GM18502 (cell line): ENCODE measurements around the gene MDGA2.
"Not testable (repeated sequence)": the region's sequence is repeated elsewhere in the genome, so short reads cannot be mapped to it uniquely, and the experiment has no call there.

Source experiments
- ATAC-seq: cut with Tn5 transposase; IDR thresholded peaks from one replicate; pipeline ENCODE4 v1.9.1; 2021; ENCODE audit warnings: mild to moderate bottlenecking; ENCODE audit not compliant: unreplicated experiment, poor library complexity

The MDGA2 gene

DNA sequence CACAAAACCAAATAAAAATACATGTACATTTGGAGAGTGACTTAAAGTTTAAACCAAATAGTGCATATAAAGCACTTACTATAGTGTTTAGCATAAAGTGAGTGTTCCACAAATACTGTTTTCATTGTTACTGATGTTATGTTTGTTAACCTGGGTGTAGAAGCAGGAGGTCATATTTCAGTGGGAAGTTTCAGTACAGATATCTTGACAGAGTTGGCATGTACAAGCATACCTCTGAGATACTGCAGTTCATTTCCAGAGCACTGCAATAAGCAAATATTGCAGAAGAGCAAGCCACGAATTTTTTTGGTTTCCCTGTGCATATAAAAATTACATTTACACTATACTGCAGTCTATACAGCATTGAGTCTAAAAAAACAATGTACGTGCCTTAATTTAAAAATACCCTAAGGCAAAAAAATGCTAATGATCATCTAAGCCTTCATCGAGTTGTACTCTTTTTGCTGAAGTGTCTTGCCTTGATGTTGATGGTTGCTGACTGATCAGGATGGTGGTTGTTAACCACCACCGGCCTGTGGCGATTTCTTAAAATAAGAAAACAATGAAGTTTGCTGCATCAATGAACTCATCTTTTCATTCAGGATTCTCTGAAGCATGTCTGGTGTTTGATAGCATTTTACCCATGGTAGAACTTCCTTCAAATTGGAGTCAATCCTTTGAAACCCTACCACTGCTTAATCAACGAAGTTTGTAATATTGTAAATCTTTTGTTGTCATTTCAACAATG lies 662.7 kb downstream of the MDGA2 start:
- no peak for ATAC-seq

DNA sequence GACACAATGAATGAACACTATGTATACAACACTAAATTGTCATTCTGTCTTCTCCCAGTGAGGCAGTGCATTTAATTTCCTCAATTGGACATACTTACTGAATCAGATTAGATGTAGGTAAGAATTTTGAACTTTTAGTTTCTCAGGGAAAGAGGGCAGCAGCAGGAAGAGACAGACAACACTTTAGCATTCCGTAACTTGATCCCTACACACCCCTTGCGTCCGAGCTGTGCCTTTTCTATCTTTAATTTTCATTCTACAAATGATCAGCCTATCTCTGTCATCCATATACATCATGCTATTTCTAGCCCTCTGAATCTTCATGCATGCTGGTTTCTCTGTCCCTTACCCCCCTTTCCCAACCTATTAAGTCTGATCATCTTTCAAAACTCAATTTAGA lies 665.8 kb downstream of the MDGA2 start:
- ATAC-seq: no peak

DNA sequence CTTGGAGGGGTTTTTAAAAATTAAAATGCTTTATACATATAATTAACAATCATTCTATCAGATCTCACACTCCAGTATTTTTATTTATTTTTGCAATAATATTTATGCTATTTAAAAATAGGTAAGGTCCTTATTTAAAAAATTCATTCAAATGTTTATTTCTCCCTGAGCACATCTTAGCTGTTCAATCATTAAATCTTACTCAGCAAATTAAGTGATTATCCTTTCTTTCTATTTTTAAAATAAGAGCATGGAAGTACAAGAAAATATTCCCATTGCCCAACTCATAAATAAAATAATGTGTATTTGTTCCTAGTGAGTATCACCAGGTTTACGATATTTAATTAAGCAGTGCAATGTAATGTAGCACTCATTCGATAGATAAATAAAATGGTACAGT lies 666.7 kb downstream of the MDGA2 start:
- ATAC-seq: no peak

DNA sequence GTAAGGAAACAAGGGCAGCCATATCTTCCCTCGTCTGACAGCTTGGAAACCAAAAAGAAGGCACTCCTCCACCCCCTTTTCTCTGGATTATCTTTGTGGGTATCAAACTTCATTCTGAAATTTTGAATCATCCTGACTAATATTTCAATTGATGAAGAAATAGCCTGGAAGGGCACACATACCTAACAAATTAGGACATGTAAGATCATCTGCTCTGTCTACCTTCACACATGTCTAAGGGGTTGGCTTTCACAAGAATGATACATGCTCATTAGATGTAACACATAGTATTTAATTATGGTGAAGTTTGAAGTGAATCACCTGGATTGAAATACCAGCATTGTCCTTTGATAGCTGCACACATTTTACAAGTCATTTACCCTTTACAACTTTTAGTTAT lies 675.7 kb downstream of the MDGA2 start:
- ATAC-seq: no peak

DNA sequence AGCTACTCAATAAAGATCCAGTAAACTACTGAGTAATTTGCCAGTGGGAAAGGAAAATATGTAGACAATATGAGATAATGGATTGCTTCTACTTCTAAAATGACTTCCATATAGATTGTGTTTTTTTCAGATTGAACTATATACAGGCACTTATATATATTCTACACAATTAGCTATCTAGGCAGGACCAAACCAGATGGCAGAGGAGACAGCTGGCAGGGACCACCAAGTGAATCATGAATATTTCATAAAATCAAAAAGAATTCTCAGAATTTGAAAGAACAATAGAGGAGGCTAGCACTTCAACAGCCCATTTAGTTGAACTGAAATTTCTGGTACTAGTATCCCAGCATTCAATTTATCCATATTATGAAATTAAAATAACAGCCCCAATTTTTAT lies 685.8 kb downstream of the MDGA2 start:
- ATAC-seq: no peak

DNA sequence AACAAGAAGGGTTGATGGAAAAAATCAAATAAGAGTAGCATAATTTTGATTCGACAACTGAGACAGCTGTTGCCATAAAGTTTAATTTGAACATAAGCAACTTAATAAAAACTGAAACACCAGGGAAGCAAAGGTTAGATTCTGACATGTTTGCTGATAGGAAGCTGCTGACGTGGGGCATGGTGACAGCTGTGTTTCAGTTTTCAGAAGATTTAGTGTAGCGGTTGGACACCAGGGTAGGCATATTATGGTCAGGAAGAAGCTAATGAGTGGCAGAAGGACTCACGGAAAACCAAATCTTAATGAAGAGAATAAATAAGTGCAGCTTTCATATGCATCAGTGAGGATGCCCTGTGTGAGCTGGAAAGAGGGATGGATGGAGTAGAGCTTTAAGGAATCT lies 687.1 kb downstream of the MDGA2 start:
- no peak for ATAC-seq

DNA sequence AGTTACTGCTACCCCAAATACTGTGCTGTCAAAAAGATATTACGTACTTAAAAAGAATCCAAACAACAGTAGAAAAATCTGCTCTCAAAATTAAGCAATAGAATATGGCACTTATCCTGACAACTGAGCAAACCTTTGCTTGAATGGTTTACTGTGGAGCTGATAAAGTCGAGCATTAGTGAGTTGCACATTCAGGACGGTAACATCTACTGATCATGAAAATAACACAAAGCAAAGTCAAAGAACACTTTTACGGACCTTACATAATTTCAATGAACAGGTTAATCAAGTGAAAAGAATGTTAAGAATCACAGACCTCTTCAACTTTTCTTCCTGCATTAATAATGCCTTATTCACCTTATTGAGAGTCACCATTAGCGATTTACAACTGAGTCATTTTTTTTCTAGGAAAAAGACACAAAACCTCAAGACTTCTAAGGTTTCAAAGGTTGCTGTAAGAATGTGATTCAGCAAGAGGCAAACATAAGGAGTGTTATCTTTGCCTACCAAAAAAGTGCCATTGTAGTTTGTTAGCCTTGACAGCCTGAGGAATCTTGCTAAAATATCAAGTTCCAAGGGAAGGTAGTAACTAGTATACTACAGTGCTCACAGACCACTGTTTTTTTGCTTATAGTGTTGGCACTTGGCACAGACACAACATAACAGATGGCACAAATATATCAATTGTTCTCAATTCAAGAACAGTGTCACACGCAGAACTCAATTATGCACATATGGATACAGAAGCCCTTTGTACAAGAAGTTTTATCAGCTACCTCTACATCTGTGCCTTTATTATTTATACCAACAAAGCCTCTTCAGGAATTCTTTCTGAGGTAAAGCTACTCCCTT lies 689.6 kb downstream of the MDGA2 start:
- no peak for ATAC-seq

DNA sequence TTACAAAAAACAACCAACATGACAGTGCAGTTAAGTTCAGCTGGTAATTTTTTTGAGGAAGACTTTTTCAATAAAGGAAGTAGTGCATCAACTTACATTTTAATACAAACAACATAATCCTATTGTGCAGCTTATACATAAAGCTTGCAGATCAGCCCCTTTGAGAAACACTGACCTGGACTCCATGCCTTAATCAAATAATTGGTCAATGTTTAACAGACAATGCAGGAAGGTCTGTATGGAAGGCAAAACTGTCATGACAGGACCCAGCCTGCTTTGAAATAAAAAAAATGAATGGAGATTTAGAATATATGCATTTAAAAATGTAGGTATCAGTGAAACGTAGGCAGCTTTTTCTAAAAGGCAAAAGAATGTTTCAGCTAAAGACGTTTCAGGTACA lies 702.1 kb downstream of the MDGA2 start:
- no peak for ATAC-seq

DNA sequence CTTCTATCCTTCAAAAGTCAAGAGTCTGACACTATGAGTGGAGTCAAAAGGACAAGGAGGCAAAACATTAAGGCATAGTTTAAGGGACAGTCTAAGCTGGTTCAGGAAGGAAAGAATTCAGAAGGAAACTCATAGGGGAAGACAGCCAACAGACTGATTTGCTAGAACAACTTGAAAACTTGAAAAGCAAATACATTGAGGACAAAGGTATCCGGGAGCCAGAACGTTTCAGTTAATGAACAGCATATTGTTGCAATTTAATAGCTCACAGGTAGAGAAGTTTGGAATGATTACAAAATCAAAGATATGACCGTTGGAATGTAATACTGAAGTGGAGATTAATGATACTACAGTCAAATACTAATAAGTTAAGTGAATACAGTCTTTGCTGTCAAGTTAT lies 711.0 kb downstream of the MDGA2 start:
- no peak for ATAC-seq

DNA sequence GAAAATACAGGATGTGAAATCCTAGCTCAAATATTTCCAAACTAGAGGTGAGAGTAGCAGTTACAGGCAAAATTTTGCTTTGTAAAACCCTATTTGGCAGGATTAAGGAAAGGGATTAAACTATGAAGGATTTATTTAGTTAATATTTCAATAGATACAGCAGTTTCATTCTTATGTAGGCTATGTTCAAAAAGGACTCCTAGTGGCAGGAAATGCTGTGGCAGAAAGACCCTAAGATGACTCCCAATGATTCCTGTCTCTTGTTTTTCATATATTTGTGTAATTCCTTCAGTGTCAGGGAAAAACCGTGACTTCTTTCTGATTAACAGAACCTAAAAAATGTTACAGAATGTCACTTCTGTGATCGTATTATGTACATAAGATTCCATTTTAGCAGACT lies 724.3 kb downstream of the MDGA2 start:
- ATAC-seq: no peak

DNA sequence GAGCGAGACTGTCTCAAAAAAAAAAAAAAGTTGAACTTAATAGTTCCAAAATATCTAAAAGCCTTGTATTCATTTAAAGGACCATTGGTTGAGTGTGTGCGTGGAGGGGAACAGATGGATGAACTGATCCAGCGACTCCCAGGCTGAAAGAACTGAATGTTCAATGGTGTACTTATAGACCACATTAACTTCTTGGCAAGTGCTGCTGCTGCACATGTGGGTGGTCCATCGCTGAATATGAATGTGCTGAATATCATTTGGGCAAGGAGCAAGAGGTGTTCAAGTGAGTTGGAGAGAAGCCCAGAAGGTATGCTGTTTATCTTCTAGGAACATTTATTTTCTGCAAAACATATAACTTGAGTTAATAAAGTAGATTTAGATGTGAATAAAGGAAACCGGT lies 734.8 kb downstream of the MDGA2 start:
- ATAC-seq: no peak

DNA sequence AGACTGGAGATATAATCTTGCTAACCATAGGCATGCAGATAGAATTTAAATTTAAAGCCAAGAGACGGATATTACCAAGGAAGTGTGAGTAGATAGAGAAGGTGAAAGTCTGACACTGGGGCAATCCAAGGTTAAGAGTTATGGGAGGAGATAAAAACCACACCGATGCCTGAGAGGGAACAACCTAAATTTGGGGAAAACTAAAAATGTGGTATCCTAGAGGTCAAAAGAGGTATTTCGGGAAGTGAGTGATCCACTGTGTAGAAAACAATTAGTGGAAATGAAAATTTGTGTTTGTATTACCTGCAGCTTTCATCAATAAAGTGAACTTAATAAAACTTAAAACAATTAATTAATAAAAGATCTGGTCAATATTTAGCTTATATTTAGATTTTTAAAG lies 754.9 kb downstream of the MDGA2 start:
- no peak for ATAC-seq

DNA sequence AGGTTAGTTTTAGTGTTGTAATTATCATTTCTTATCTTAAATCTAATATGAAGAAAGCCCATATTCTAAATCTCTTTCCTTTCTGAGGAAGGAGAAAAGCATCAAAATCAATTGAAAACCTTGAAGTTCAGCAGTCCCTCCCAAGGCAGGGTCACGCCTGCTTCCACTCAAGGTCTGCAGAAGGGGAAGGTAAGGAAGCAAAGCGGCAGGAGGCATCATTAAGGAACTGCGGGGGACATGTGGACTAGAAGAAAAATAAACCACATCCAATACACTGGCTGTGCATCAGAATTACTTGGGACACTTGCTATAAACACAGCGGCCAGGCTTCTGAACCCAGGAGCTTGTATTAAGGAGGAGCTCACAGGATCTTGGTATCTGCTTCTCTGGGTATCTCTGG lies 759.9 kb downstream of the MDGA2 start:
- ATAC-seq: not testable (repeated sequence)

DNA sequence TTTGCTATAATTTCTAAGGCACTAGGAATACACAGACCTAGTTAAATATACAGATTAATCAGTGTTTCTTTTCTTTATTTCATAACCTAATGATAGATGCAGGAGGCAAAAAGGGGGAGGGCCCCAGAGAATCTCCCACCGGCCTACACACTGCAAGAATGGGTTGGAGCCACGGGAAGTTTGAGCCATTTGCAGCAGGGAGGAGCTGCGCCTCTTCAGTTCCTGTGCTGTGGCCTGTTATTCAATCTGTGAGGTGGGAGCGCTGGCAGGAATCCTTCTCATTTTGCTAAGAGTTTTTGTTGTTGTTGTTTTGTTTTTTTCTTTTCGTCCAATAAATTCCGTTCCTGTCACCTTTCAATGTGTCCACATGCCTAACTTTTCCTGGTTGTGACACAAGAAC lies 772.6 kb downstream of the MDGA2 start:
- ATAC-seq: no peak

DNA sequence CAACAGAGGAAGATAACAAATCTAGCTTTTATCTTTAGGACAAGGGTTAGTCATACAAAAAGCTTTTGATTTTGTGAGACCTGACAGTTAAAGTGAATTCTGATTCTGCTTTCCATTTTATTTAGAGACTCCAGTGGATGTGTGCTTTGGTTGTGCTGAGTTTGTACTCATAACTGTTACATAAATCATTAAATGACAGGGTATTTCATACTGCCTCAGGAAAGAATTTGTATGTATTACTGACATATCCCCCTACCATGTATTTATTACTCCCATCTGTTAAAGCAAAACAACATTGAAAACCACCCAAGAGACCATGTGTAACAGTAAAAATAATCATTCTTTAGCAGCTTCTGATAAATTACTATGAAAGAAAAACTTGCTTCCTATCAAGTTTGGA lies 780.9 kb downstream of the MDGA2 start:
- ATAC-seq: no peak

DNA sequence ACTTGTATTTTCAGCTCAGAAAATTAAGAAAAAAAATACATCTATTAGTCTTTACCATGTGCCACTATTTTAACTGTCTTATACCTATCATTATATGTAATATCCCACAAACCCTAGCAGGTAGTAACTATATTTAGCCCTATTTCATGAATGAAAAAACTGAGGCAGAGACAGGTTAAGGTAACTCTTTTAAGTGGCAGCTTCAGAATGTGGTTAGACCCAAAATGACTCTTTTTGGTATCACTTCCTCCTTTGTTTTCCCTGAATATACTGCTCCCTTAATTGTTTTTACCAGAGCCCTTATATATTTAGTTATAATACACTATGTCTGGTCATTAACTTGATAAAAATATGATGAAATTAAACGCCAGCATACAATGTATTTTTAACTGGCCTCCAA lies 788.3 kb downstream of the MDGA2 start:
- ATAC-seq: peak; percentile 98

DNA sequence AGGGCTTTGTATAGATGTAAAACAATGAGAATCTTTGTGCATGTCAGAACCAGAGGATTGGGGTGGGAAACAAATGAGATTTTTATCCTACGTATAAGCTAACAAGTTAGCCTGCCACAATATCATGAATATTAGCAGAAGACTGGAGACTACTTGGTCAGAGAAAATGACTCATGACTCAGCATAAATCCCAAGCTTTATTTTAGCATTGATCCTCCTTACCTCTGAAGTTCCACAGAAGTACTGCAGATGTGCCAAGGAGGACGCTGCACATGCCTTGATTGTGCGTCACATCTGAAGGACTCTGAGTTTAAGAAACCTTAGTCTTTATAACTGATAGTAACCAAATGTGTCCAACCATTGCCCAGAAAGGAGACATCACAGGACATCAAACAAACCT lies 789.8 kb downstream of the MDGA2 start:
- ATAC-seq: no peak

DNA sequence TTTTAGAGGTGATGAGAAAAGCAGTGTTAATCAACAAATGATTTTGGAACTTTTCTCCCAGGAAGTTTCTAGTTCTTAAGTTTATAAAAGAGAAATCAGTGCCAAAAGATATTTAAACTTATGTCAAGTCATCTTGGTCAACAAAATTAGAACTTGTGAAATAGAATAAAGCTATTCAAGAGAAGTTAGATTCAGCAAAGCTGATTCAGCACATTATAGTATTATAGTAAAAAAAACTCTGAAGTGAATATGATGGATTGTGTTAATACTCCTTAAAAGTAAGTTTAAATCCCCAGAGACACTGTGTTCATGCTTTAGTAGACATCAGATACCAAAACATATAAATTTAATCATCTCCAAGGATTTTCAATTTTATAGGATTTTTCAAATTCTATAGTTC lies 813.7 kb downstream of the MDGA2 start:
- ATAC-seq: no peak

DNA sequence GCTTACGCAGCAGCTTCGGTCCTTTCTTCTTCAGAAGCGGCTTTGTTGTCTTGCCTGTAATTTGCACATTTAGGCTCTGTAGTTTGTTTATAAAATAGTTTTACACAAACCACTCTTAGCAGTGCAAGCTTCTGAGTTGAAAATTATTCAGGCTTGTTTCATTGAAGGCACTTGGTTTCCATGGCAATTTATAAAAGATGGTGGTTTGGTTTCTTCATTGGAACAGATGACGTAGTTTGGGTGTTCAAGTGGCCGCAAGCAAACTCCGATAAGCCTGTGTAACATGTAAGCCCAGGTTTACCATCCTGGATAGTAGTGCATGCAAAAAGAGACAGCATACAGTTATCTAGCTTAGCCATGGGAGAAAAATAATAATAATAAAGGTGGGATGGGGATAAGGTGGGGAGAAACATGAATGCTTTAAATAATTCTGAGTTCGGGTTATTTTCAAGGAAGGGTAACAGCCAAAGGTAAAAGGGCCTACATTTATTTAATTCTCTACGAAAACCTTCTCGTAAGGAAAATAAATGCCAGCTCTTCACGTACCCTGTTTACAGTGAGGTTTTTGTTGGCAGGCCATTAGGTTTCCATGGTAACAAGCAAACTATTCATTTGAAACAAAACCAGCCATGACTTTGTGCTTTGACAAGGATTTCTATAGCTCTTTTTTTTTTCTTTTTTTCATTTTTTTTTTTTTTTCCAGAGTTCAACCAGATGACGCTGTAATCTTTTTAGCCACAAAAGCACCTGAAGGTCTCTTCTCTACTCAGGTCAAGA lies 834.3 kb downstream of the MDGA2 start:
- ATAC-seq: no peak

DNA sequence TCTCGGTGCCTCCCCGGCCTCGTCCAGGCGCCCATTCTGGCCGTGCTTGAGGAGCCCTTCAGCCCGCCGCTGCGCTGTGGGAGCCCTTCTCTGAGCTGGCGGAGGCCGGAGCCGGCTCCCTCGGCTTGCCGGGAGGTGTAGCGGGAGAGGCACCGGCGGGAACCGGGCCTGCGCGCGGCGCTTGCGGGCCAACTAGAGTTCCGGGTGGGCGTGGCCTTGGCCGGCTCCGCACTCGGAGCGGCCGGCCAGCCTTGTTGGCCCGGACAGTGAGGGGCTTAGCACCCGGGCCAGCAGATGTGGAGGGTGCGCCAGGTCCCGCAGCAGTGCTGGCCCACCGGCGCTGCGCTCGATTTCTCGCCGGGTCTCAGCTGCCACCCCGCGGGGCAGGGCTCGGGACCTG lies 855.1 kb downstream of the MDGA2 start:
- ATAC-seq: no peak

DNA sequence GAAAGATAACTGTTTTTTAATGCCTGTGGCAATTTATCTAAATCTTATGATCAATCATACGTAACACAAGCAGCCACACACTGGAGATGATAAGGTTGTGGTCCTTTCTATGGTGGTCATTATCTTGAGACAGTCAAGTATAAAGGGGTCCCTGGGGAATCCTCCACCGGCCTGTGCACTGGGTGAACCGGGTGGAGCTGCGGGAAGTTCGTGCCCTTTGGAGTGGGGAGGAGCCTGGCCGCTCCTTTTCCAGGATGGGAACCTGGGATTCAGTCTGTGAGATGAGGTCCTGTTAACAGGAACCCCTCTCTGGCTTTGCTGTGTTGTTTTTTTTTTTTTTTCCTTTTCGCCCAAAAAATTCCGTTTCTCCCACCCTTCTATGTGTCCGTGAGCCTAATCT lies 856.3 kb downstream of the MDGA2 start:
- ATAC-seq: no peak
